Ishikawa (cell line): Measurements from ENCODE around the gene ATXN10.

ENCODE experiments used
- CEBPB ChIP-seq: IDR thresholded peaks from 2 replicates; pipeline ENCODE4 v1.6.1; 2012
- REST ChIP-seq: IDR thresholded peaks from 2 replicates; pipeline ENCODE4 v1.6.1; 2012; ENCODE audit warnings: low read depth, mild to moderate bottlenecking

DNA sequence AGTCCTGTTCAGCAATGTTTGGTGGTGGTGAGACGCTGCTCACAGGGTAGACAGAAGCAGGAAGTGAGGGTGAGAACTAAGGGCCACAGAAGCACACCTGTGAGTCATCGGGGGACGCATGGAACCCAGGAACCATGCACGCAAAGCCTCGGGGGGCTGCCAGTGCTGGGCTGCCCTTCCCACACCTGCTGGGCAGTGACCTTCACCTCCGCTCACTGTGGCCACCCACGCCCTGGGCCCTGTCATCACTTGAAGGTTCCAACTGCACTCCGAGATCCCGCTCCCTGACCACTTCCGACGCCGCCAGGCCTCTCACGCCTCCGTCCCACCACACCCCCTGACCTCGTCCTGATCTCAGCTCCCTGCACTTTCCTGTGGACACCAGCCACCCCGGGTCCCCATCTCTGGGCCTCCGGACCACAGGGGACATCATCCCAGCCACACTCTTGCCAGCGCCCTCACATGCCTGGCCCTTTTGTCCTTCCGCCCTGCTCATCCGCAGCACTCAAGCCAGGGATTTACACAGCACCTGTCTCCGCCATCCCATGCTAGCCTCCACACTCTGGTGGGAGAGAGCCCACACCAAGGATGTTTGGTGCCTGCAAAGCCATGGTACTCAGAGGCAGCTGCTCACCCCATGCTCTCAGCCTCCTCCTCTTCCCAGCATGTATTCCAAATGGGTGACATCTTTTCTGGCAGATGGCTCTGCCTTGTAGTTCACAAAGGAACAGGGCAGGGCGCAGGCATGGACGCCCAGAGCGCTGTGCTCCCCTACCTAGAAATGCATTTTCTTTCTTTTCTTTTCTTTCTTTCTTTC is 23.1 kb upstream of the ATXN10 start:
- no peak for TF ChIP-seq CEBPB
- TF ChIP-seq REST, result no peak
